Measurements from ENCODE around the gene TMIE.

TMIE gene

DNA sequence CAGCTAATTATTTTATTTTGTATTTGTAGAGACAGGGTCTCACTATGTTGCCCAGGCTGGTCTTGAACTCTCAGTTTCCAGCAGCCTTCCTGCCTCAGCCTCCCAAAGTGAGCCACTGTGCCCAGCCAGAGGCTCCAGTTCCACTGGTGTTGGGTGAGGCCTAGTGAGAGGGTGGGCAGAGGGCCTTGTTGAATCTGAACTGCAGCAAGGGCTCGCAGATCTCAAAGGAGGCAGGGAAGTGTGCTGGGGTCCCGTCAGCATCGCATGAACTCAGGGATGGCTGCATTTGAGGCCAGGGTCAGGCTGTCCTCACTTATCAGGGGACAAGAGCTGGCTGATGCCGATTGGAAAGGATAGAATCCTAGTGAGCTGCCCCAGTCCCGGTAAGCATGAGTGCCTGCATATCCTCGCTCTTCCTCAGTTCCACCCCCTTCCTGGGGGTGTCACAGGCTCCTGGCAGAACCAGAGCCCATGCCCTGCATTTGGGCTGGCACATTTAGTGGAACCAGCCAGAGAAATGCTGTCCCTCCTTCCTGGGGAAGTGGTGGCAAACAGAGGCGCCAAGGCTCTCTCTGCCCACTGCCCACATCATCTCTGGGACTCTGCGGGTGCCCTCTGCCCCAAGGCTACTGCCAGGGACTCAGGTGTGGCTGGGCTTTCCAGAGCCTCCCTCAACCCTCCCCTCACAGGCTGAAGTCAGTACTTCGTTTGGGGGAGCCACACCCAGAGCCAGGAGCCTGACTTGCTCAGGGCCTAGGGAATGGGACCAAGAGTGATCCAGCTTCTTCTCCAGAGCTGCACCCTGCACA, 31.8 kb upstream of the TMIE start:
- no peak for DNase-seq

DNA sequence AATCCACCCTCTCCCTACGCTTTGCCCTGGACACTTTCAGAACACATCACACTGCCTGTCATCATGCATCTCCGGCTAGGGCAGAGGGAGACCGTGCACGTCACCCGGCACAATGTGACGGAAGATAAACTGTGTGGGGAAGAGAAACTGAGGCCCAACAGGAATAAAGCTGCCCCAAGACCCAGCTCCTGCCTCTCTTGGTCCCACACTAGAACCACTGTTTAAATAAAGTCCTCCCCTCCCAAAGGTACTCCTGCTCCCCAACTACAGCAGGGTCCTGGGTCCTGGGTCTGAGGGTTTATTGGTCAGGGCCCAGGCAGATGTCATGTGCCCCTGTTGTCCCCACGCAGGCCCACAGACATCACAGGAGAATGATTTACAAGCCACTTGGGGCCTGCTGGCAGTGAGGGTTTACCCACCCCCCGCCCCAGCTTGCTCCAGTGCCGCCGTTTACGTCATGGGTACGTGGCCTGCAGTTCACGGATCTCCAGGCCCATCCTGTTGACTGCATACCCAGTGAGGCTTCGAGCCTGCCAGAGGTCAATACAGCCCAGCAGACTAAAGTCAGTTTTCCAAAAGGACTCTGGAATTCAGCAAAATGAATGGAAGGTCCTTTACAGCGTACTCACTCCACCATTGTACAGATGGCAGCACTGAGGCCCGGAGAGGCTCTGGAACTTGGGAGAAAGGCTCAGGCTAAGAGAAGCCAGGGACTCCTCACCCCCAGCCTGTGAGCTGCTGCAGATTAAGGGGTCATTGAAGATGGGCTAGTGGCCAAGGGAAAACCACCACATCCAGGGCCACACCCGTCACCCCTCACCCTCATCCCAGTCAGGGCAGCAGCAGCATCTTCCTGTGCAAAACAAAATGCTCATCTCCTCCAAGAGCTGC, 30.9 kb upstream of the TMIE start:
- no peak for DNase-seq

DNA sequence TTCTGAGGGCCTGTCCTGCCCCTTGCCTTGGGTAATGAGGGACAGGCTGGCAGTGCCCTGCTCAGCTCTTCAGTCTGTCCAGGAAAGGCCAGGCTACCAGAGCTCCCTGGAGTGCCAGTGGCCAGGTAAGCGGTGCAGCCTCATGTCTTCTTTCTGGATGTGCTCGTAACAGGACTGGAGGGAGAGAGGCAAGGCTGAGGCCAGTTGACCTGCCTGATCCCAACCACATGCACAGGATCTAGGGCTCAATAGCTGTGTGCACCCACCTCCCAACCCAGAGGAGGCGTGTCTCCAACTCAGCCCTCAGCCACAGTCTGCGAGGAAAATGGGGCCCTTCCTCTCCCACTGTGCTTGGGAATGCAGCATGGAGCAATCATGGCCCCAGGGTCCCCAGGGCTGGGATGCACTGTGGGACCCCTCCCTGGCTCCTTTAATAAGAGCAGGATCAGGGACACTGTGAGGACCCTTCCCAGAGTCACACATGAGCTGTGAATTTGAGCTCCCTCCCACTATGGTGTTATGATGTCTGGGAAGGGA, 30.2 kb upstream of the TMIE start:
- DNase-seq: no peak

DNA sequence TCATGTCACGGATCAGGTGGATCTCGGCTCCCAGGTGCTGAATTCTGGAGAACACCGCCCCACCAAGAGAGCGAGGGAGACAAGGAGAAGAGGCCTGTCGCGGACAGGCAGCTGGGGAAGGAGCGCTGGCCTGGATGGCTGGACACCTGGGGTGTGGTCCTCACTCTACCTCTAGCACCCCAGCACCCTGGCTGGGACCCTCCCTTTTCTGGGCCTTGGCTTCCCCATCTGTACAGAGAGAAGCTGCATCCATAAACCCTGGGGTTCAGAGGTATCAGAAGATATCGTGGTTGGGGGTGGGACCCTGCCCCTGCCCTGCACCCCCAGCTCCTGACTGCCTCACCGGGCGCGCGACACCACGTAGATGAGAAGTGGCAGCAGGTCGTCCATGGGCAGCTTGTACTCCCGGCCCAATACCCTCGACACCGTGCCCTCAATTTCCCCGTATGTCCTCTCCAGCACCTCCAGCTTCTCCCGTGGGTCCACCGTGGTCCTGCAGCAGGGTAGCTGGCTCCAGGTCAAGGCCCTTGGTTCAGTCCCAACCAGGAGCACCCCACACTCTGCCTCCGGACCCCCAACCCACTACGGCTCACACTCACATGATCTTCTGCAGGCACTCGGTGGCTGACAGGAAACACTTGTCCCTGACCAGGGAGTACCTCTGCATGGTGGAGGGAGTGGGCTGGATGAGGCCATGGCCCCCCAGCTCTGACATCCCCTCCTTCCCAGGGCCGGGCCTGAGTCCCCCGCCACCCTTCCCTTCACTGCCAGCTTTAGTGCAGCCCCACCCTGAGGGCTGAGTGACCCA, 29.4 kb upstream of the TMIE start:
- DNase-seq: no peak

DNA sequence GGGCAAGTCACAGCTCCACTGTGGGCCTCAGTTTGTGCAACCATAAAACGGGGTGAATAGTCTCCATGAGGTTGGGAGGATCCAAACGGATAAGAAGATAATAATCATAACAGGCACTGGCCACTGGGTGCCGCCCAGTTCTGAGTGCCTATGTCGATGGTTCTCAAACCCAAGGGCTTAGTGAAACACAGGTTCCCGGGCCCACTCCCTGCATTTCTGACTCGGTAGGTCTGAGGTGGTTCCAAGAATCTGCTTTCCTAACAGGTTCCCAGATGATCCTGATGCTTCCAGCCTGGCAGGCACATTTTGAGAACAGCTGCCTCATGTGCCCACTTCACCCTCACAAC, 28.9 kb upstream of the TMIE start:
- DNase-seq: no peak

DNA sequence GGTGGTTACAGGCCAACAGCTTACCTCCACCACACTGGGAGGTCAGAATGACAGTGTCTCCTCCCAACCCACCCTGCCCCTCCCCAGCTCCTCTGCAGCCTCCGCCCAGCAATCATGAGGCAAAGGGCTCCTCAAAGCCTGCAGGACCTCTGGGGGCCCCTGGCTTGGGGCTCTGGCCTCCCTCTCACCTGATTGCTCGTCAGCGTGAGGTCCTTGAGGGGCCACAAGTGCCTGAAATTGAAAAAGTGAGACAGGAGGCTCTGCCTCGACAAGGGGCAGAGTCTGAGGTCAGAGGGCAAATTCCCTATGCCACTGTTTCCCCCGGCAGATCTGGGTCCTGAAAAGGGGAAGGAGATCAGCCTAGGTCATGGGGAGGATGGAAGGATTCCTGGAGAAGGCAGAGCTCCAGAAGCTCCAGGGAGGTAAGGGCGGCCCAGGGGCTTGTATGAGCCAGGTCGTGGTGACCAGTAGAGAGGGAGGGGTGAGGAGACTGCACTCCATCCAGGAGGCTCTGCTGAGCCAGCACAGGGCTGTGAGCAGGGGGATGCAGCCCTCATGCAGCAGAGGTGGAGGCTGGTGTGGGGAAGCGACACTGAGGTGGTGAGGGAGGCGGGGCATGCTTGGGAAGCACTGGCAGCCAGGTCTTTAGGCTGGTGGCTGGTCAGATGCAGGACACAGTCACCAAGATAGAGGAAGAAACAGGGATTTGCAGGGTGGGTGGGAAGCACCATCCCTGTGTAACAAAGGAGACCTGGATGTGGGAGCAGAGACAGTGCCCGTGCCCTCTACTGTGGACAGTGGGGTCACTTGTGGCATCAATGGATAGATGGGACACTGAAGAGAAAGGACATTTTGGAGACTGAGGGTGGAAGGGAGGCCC, 27.8 kb upstream of the TMIE start:
- DNase-seq: no peak

DNA sequence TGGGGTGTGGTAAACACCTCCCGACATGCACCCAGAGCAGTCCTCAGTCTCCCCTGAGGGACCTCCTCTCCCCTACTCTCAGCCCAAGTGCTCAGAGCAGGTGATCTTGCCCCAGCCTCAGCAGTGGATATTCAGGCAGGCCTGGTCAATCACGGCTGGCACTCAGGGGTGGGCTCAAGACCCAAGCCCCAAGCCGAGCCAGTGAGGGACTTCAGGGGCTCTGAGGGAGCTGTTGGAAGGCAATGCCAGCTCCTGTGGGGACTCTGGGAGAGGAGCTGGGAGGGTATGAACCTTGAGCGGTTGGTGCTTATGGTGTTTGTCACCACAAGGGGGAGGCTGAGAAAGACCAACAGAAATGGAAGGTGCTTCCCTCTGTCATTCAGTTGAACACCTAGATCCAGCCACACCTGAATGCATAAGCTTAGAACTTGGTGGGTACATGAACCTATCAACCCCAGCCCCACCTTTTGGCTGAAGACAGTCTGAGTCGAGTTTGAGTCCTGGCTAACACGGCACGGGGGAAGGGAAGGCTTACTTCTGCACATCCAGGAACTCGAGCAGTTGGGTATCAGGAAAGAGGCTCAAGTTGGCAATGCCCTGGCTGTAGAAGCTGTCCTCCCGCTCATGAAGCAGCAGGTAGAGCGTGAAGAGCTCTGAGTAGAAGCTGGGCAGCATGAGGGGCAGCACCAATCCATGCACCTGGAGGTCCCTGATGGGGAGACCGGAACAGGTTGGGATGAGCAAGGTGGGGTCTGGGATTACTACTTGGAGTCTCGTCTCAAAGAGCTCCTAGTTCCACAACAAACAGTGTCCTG, 27.0 kb upstream of the TMIE start:
- DNase-seq: no peak

DNA sequence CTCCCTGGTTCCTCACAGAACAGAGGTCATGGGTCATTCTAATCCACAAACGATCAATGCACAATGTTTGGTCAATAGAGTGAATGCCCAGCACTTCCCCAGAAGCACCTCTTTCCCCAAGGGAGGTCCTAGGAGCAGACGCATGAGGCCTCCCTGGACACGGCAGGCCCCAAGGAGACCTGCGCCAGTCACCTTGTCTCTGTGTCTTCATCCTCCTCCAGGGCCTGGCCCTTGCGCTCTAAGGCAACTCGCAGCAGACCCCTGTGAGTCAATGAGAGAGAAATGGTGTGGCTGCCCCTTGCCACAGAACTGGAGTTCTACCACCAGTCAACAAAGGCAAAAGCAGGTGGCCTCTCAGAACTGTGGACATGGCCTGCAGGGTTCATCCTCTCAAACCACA, 25.8 kb upstream of the TMIE start:
- DNase-seq: no peak

DNA sequence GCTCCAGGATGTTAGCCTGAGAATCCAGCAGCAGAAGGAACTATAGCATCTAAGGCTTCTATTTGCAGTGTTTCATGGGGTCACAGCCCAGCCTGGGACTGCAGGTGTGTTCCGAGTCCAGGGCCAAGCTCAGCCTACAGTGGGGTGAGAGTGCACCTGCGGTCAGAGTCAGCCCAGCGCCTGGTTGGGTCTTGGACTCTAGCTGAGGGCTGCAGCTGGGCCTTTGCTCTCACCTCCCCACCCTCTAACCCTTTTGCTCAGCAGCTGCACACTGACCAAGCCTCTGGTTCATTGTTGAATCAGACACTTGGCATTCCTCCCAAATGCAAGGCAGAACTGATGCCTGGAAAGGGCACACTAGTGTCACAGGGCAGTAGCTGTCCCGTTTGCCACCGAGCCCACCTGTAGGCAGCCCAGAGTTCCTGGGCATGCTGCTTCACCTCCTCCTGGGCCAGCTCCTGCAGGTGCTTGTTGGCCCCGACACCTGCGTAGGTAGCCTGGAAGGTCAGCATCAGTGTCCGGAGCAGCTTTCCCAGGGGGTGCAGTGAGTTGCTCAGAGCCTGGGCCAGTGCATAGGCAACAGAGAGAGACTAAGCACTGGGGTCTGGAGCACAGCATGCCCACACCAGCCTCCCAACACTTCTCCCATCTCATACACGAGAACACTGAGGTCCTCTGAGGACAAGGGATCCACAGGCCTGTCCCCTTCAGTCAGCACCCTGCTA, 25.2 kb upstream of the TMIE start:
- DNase-seq: no peak

DNA sequence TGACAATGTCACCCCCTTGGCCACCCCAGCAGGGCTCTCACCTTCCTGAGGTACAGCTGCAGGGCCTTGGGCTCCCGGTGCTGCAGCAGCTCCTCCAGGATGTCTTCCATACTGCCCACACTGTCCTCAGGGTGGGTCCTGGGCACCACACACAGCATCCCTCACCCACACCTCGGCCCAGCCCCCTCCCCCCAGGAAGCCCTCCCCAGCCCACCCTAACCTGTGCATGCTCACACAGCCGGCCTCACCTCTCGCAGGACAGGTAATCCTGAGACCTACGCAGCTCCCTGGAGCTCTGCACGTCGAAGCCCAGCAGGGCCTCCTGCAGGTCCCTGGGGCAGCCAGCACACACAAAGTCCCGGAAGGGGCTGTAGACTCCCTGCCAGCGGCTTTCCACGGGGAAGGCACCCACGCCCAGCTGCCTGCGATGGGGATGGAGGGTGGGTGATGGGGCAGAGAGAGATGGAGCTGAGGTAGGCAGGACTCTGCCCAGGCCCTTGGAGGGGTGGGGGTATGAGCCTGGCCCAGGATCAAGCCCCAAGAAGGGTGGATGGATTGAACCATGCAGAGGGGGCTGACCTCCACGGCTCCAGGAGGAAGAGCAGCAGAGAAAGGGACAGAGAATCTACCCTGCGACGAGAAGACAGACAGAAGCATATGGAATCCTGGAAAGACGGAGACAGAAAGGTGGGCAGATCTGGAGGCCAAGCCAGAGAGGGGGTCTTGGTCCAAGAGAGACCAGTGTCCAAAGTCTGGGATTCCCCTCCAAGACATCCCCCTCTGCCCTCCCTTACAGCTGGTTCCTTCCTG, 24.4 kb upstream of the TMIE start:
- no peak for DNase-seq

DNA sequence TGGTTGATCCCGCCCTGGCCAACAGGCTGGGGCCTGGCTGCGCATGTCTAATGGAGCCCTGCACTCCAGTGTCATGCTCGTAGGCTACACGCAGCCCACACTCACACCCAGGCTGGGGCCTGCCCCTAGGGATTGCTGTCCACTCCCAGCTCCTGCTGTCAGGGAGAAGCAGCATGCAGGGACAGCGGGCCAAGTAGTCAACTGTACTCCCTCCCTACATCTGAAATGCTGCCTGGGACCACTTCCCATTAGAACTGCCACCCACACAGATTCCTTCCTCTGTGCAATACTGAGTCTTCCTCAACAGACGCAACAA, 23.8 kb upstream of the TMIE start:
- DNase-seq: no peak

DNA sequence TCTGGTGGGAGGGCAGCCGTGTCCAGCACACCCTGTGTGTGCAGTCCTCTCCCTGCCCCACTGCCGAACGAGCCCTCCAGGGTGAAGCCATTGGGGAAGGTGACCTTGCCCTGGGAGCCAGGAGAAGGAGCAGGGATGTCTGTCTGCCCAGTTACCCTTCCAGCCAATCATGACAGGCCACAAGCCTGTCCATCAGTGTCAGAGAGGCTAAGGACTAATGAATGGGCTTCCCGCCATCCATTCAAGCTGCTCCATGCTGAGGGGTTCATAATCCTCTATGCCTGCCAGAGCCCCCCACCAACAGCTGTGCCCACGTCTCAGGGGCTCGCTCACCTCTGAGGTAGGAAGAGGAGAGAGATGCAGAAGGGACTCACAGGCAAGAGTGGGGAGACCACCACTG, 22.9 kb upstream of the TMIE start:
- DNase-seq: no peak

DNA sequence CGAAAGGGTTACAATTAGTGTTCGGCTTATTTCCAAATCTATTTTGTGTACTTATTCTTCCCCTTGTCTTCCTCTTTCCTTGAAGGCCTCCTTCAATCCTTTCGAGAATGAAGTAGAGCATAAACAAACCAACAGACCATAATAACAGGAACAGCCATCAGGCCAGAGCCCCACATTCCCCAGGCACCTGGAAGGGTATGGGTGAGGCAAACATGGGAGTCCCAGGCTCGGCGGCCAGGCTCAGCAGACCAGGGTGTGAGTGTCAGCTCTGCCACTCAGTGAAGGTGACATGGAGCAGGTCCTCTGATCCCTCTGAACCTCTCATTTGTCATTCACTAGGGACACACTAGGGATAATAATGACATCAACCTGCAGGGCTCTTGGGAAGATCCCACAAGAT, 21.5 kb upstream of the TMIE start:
- DNase-seq: no peak

DNA sequence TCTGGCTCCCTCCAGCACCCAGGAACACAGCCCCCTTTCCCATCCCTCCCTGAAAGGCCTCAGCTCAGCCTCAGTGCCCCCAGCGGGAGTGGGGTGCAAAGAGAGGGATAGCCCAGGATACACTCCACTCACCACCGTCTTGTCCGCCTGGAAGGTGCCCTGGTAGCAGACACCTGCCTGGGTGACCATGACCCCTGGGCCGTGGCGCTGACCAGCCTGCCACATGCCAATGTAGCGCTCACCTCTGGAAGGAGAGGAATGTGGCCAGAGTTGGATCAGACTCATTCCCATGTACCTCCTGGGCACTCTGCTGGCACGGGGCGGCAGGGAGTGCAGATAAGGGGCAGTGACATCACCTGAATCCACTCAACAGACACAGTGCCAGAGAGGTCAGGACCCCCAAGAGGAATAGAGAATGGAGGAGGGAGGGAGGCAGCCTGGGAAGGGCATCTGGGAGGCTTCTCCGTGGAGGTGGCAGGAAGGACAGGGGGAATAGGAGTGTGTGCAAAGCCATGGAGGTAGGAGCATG, 20.8 kb upstream of the TMIE start:
- no peak for DNase-seq

DNA sequence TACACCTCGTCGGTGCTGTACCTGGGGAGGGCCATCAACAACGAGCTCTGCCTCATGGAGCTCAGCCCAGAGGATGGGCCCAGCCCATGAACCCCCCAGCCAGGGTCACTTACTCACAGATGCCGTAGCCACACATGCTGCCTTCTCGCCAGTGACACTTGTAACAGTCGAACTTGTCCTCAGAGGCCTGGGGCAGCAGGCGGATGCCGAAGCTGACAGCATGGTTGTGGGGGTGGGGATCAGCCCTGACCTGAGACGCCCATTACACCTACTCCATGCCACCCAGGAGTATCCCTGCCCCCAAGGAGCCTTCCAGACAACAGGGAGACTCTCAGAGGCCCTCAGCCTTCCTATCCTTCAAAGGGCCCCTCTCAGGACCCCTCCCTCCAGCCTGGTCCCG, 19.8 kb upstream of the TMIE start:
- no peak for DNase-seq

DNA sequence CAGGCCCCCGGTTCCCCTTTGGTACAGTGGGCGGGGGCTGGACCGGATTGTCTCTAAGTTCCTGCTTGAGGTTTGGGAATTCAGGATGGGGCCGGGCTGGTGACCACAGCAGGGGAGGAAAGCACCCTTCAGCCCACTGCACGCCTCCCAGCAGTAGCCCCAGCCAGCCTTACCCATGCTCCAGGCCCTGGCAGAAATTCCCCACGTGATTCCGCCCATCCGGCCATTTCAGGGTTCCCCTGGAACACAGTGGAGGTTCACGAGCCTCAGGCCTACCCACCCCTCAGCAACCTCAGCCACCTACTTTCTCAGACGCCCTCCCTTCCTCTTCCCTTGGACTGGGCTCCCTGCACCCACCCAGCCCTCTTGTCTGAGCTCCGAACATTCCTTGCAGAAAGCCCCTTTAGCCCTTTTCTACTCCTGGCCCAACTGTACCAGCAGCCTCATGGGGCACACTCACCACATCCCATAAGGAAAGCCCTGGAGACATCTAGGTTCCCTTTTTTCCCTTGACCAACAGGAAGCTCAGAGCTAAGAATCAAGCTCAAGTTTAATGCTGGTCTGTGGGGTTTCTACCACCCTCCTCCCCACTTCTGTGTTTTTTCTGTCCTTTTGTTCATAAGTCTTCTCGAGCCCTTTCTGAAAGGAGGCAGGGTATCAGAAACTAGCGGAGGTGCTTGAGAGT, 19.2 kb upstream of the TMIE start:
- DNase-seq: no peak

DNA sequence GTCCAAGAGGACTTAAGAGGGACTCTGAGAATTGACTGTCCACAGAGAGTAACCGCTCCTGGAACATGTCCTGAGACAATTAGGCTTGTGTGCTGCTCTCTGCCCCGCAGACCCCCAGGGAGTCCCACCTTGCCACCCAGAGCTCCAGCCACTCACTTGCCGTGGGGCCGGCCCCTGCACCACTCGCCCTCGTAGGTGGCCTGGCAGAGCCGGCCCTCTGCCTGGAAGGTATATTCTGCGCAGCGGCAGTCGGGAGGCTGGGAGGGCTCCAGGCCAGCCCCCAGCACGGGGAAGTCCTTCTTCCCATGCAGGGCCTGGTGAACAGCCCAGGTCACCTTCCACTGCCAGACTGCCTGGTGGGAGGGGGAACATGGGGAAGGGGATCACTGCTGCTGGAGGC, 18.2 kb upstream of the TMIE start:
- DNase-seq: no peak

DNA sequence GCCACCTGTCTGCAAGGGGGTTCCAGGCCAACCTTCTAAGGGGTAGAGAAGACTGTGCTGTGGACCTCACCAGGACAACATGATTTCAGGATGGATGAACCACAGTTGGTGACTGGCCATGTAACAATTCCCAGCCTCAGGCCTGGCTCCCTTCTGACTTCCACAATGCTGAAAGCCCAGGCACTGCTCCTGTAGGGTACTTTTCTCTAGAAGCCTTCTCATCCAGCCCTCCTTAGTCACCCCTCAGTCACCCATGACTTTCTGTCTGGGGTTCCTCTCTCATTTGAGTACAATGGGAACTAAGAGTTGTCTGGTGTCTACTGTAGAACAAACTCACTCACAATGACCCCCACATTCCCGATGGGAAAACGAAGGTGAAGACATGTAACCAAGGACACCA, 16.3 kb upstream of the TMIE start:
- no peak for DNase-seq

DNA sequence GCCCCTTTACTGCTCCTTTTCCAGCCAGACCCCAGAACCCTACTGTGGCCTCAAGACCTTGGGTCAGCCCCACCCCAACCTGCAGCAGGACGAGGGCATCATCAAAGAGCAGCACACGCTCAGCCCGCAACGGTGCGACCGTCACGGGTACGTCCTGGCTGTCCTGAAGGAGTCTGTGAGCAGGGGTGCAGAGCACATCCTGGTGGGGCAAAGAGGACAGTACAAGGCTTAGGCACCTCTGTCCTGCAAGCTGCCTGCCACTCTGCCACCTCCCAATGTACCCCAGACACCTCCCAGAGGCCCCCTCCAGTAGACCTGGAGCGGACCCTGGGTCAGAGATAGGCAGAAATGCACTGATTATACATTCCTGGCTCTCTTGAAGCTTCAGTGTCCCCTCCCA, 15.7 kb upstream of the TMIE start:
- DNase-seq: no peak
